GM23248 (cell line): ENCODE measurements around the gene ATP6V1B1. TPM values are rescaled to one million over a fixed set of nuclear protein-coding genes. Genes with fewer than 3 reads are reported as not detected.

Experiments used
- DNase-seq: peaks from one replicate; pipeline ENCODE4 v3.0.0-alpha.2; 2015
- H2AFZ ChIP-seq: fragments of 200-600 bp; sonication (generic); 2 replicates; pipeline ENCODE4 v1.6.1; 2016; ENCODE audit warnings: antibody characterized with exemption
- H3F3A ChIP-seq: fragments of 200-600 bp; sonication (generic); 2 replicates; pipeline ENCODE4 v1.6.1; 2016; ENCODE audit warnings: mild to moderate bottlenecking, antibody characterized with exemption, mixed run types; ENCODE audit not compliant: insufficient read depth
- H3K27ac ChIP-seq: fragments of 200-600 bp; sonication (generic); 2 replicates; pipeline ENCODE4 v1.5.1; 2016; ENCODE audit warnings: mild to moderate bottlenecking
- H3K27me3 ChIP-seq: fragments of 200-600 bp; sonication (generic); replicated peaks from 2 replicates; pipeline ENCODE4 v1.6.1; 2016; ENCODE audit warnings: mild to moderate bottlenecking; ENCODE audit not compliant: insufficient read depth
- H3K36me3 ChIP-seq: fragments of 200-600 bp; sonication (generic); 2 replicates; pipeline ENCODE4 v1.6.1; 2016; ENCODE audit warnings: low read depth, mild to moderate bottlenecking
- H3K4me1 ChIP-seq: fragments of 200-600 bp; sonication (generic); 2 replicates; pipeline ENCODE4 v1.6.1; 2016; ENCODE audit warnings: mild to moderate bottlenecking; ENCODE audit not compliant: insufficient read depth
- H3K4me2 ChIP-seq: fragments of 200-600 bp; sonication (generic); one replicate; pipeline ENCODE4 v1.6.1; 2016; ENCODE audit warnings: mild to moderate bottlenecking; ENCODE audit not compliant: unreplicated experiment
- H3K4me3 ChIP-seq: fragments of 200-600 bp; sonication (generic); 2 replicates; pipeline ENCODE4 v1.5.1; 2016; ENCODE audit warnings: mild to moderate bottlenecking
- H3K79me2 ChIP-seq: fragments of 200-600 bp; sonication (generic); 2 replicates; pipeline ENCODE4 v1.6.1; 2016; ENCODE audit warnings: mild to moderate bottlenecking; ENCODE audit not compliant: insufficient read depth
- H3K9ac ChIP-seq: fragments of 200-600 bp; sonication (generic); 2 replicates; pipeline ENCODE4 v1.6.1; 2016; ENCODE audit warnings: mild to moderate bottlenecking
- H3K9me2 ChIP-seq: fragments of 200-600 bp; sonication (generic); 2 replicates; pipeline ENCODE4 v1.6.1; 2016; ENCODE audit warnings: mixed run types, mild to moderate bottlenecking, moderate library complexity; ENCODE audit not compliant: insufficient read depth
- H3K9me3 ChIP-seq: fragments of 200-600 bp; sonication (generic); one replicate; pipeline ENCODE4 v1.6.1; 2017; ENCODE audit warnings: low read depth
- H4K20me1 ChIP-seq: fragments of 200-600 bp; sonication (generic); 2 replicates; pipeline ENCODE4 v1.6.0; 2016; ENCODE audit not compliant: insufficient read depth
- EZH2 ChIP-seq: fragments of 200-600 bp; sonication (generic); IDR thresholded peaks from 2 replicates; pipeline ENCODE4 v1.6.1; 2018; ENCODE audit warnings: antibody characterized with exemption, mild to moderate bottlenecking; ENCODE audit not compliant: insufficient read depth, poor library complexity, severe bottlenecking
- EZH2phosphoT487 ChIP-seq: fragments of 200-600 bp; sonication (generic); IDR thresholded peaks from 2 replicates; pipeline ENCODE4 v1.6.1; 2018; ENCODE audit warnings: antibody characterized with exemption, moderate library complexity, mild to moderate bottlenecking, low read depth; ENCODE audit not compliant: insufficient read depth
- WGBS, 2 experiments: methylation state at CpG; one replicate each; pipeline ENCODE4 v1.1.6; 2015 to 2017; ENCODE audit warnings: low lambda C conversion rate in 2 of 2, low coverage in 1 of 2; ENCODE audit errors: missing lambda C conversion rate in 2 of 2; 5-methylcytosine and 5-hydroxymethylcytosine counted together
- in situ Hi-C: fragments of 300-500 bp; cut with MboI; formaldehyde crosslinking; loops from 2 replicates; pipeline ENCODE4 v1.15.0; 2020
- polyA plus RNA-seq: library from polyadenylated mRNA; unstranded; fragments of >200 nt; fragmentation: Nextera tagmentation; extraction: Ambion mirVana; gene quantifications from 2 replicates; pipeline ENCODE4 v1.2.1, GENCODE V29; 2016
- total RNA-seq: library from RNA; depleted of rRNA; stranded (reverse); fragments of >200 nt; shearing (Covaris generic); gene quantifications from 2 replicates; pipeline ENCODE4 v1.2.3, GENCODE V29; 2014

Gene ATP6V1B1
- total and polyA plus RNA-seq, 2 experiments from 2014 or later = 0.60 TPM; not detected in 1

GRCh38 chr2:70919672-70920366 is 15.9 kb upstream of the ATP6V1B1 start:
- Histone ChIP-seq H3K9me3 (no peaks in the 10 kb centered on the region), H3K4me3 (no peak overlapping the region), H3K27me3 (no peaks in the 10 kb centered on the region), H3F3A (no peaks in the 10 kb centered on the region), H3K4me2 (no peak overlapping the region), H3K79me2 (no peaks in the 10 kb centered on the region), H2AFZ (no peak overlapping the region), H3K36me3 (no peaks in the 10 kb centered on the region), H3K9me2 (no peaks in the 10 kb centered on the region), H4K20me1 (no peaks in the 10 kb centered on the region), H3K27ac (no peak overlapping the region), H3K9ac (no peak overlapping the region), H3K4me1 (no peaks in the 10 kb centered on the region)
- TF ChIP-seq EZH2 = no peak
- no peak for TF ChIP-seq EZH2phosphoT487
- 23 to 24% methylated on average over 16 of the region's 16 CpGs for WGBS, 2 experiments
- DNase-seq = peak; percentile 83
- in situ Hi-C loops = no loop called here

GRCh38 chr2:70920367-70920715 is 15.4 kb upstream of the ATP6V1B1 start:
- Histone ChIP-seq H3K27ac (no peak overlapping the region), H3K4me1 (no peaks in the 10 kb centered on the region), H3K79me2 (no peaks in the 10 kb centered on the region), H3K27me3 (no peaks in the 10 kb centered on the region), H3K4me2 (no peak overlapping the region), H3F3A (no peaks in the 10 kb centered on the region), H4K20me1 (no peaks in the 10 kb centered on the region), H2AFZ (no peak overlapping the region), H3K9ac (no peak overlapping the region), H3K9me3 (no peaks in the 10 kb centered on the region), H3K4me3 (no peak overlapping the region), H3K36me3 (no peaks in the 10 kb centered on the region), H3K9me2 (no peaks in the 10 kb centered on the region)
- TF ChIP-seq EZH2 = no peak
- no peak for TF ChIP-seq EZH2phosphoT487
- 64 to 79% methylated on average over 3 of the region's 3 CpGs for WGBS, 2 experiments
- in situ Hi-C loops = no loop called here
- no peak for DNase-seq

- Histone ChIP-seq H3K79me2 (no peaks in the 10 kb centered on the region), H3K36me3 (no peaks in the 10 kb centered on the region), H4K20me1 (no peaks in the 10 kb centered on the region), H3K27ac (no peak overlapping the region), H3K27me3 (no peaks in the 10 kb centered on the region), H3K4me3 (no peak overlapping the region), H2AFZ (no peak overlapping the region), H3K9me3 (no peaks in the 10 kb centered on the region), H3K9me2 (no peaks in the 10 kb centered on the region), H3F3A (no peaks in the 10 kb centered on the region), H3K4me2 (no peak overlapping the region), H3K9ac (no peak overlapping the region), H3K4me1 (no peaks in the 10 kb centered on the region)
- TF ChIP-seq EZH2phosphoT487 = no peak
- no peak for TF ChIP-seq EZH2
- 90 to 91% methylated on average over 11 to 12 of the region's 12 CpGs for WGBS, 2 experiments
- DNase-seq = no peak
- in situ Hi-C loops = no loop called here
Measured at GRCh38 chr2:70921031-70921430, 14.7 kb upstream of the ATP6V1B1 start.

GRCh38 chr2:70921839-70922234 is 13.9 kb upstream of the ATP6V1B1 start:
- H3K36me3 ChIP-seq = no peaks in the 10 kb centered on the region
- H3K9me2 ChIP-seq = no peaks in the 10 kb centered on the region
- H2AFZ ChIP-seq = no peak overlapping the region
- no peak for TF ChIP-seq EZH2
- no peak for TF ChIP-seq EZH2phosphoT487
- 19 to 29% methylated on average over 2 of the region's 2 CpGs for WGBS, 2 experiments
- peak; percentile 31 for DNase-seq
- no peak overlapping the region for H3K4me3 ChIP-seq
- in situ Hi-C loops = no loop called here
- no peaks in the 10 kb centered on the region for H3K27me3 ChIP-seq
- H3K9ac ChIP-seq = no peak overlapping the region
- no peaks in the 10 kb centered on the region for H3K79me2 ChIP-seq
- H3F3A ChIP-seq = no peaks in the 10 kb centered on the region
- no peaks in the 10 kb centered on the region for H3K4me1 ChIP-seq
- H3K4me2 ChIP-seq = no peak overlapping the region
- no peak overlapping the region for H3K27ac ChIP-seq
- no peaks in the 10 kb centered on the region for H4K20me1 ChIP-seq
- no peaks in the 10 kb centered on the region for H3K9me3 ChIP-seq
